Measurements from ENCODE around the gene CLCN6.

CLCN6 gene

DNA sequence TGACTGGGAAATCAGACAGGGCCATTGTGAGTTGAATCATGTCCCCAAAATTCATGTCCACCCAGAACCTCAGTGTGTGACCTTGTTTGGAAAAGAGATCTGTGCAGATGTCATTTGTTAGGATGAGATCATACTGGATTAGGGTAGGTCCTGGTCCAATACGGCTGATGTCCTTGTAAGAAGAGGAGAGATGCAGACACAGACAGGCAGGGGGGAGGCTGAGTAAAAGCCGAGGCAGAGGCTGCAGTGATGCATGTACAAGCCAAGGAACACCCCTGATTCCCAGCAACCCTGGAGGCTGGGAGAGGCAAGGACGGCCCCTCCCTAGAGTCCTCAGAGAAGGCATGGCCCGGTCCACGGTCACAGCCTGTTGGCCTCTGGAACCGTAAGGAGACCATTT lies 68.6 kb downstream of the CLCN6 start:
- no peak for DNase-seq (ENCODE audit: low read depth in 4 of 4, low spot score in 1 of 4)

DNA sequence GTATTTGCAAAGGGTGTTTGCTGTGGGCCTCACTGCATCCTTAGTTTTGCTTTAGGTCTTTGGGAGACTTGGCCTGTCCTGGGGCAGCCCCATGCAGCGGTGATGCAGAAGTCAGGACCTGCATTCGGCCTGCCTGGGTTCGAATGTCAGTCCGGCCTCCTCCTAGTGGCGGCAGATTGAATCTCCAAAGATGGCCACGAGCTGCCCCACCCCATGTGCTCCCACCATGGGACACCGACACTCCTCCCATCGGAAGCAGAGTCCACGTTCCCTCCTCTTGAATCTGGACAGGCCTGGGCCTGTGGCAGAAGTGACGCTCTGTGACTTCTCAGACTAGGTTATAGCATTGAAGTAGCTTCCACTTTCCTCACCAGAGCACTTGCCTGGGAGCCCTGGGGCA lies 69.1 kb downstream of the CLCN6 start:
- no peak for DNase-seq (ENCODE audit: low read depth in 4 of 4, low spot score in 1 of 4)

DNA sequence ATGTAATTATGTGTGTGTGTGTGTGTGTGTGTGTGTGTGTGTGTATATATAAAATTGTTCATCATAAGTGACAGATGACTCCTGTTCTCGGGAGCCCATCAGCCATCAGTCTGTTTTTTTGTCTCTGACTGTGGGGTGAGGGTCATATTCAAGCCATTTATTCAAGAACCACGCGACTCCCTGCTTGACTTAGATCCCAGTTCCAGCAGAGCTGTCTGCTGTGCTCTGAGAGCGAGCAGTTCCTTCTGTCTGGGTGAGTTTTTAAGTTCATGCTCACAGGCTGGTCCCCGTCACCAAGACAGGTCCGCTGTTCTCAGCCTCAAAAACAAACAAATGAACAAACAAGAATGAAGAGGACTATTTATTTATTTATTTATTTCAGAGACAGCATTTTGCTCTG lies 71.1 kb downstream of the CLCN6 start:
- DNase-seq (ENCODE audit: low read depth in 4 of 4, low spot score in 1 of 4) = no peak

DNA sequence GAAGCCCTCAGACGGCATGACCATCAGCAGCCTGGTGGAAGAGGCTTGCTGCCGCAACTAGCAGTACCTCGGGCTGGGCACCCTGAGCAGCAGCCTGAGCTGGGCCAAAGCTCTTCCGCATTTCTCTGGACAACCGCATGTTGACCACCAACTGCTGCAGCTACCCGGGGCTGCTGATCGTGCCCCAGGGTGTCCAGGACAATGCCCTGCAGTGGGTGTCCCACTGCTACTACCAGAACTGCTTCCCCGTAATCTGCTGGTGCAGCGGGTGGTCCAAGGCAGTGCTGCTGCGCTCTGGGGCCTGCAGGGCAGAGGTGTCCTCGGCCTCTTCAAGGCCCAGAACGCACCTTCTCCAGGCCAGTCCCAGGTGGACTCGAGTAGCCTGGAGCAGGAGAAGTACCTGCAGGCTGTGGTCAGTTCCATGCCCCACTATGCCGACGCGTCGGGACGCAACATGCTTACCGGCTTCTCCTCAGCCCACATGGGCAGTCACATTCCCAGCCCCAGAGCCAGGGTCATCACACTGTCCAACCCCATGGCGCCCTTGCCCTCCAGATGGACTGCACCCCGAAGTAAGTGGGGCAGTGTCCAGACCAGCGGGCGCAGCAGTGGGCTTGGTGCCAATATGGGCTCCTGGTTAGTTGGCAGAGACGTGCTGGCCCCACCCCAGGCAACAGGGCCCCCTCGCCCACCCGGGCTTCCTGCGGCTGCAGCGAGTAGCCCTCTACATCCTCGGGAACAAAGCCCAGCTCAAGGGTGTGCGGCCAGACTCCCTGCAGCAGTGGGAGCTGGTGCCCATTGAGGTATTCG lies 72.3 kb downstream of the CLCN6 start:
- no peak for DNase-seq (ENCODE audit: low read depth in 4 of 4, low spot score in 1 of 4)

DNA sequence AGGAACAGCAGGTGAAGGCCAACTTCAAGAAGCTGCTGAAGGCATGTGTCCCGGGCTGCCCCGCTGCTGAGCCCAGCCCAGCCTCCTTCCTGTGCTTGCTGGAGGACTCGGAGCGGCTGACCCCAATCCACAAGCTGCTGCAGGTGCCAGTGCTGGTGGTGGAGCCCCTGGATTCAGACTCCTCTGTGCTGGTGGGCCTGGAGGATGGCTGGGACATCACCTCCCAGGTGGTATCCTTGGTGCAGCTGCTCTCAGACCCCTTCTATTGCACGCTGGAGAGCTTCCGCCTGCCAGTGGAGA lies 72.8 kb downstream of the CLCN6 start:
- no peak for DNase-seq (ENCODE audit: low read depth in 4 of 4, low spot score in 1 of 4)

DNA sequence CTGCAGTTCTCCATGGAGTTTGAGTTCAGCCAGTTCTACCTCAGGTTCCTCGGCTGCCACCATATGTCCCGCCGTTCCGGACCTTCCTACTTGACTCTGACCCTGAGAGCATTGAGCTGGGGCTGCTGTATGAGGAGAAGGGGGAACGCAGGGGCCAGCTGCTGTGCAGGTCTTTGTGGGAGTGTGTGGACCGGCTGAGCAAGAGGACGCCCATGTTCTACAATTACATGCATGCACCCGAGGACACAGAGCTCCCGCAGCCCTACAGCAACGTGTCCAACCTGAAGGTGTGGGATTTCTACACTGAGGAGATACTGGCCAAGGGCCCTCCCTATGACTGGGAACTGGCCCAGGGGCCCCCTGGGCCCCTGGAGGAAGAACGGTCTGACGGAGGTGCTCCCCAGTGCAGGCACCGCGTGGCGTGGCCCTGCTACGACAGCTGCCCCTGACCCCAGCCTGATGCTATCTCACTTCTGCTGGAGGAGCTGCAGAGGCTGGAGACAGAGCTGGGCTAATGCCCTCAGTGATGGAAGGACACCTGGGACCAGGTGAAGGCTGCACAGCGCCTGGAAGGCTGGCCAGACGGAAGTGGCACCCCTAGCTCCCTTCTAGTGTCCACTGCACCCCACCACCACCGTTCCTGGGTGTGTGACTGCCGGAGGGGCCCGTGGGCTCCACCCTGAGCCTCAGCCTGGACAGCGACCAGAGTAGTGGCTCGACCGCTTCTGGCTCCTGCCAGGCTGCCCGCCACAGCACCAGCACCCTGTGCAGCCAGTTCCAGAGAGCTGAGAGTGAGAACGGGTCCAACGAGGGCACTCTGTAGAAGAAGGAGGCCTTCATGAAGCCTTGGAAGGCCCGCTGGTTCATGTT lies 73.6 kb downstream of the CLCN6 start:
- DNase-seq (ENCODE audit: low read depth in 4 of 4, low spot score in 1 of 4) = no peak

DNA sequence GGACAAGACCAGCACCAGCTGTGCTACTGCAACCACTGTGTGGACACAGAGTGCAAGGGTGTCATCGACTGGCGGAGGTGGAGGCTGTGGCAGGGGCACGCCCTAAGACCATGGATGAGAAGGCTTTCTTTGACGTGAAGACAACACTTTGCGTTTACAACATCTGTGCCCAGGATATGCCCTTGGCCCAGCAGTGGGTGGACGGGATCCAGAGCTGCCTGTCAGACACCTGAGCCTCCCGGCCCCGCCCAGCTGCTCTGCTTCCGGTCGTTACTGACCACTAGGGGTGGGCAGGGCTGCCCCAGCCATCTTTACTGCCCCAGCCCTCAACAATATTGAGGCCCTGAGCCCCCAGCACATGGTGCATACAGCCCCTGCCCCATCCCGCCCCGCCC lies 74.2 kb downstream of the CLCN6 start:
- no peak for DNase-seq (ENCODE audit: low read depth in 4 of 4, low spot score in 1 of 4)

DNA sequence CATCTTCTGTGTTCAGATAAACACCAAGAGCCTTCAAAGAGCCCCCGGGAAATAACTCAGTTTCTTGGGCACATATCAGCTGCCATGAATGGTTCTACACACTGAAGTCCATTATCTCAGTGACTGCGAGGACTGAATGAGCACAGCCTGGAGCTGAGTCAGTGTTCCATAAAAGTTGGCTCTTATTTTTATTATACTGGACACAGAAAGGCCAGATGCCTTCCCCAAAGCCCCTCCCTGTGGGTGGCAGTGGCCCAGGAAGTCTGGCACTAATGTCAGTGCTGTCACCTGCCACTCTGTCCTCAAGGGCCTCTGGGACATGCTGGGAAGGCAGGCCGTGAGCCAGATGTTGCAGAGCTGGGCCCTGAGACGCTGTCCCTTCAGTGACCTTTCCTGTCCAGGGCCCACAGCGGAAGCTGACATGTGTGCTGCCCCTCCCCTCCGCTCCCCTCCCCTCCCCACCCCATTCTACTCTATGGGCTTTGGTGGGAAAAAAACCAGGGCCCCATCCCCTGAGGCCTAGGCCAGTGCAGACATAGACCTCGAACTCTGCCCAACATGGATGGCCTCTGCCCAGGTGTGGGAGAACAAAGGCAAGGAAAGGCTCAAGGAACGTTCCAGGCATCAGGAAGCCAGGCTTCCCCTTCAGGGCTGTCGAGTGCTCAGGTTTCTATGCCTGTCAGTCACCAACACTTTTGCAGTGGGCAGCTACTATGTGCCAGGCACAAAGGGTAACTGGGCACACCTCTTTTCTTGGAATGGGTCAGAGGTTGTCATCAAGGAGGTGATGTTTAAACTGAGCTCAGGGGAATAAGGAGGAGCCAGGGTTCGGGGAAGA lies 75.1 kb downstream of the CLCN6 start:
- DNase-seq (ENCODE audit: low read depth in 4 of 4, low spot score in 1 of 4) = no peak

DNA sequence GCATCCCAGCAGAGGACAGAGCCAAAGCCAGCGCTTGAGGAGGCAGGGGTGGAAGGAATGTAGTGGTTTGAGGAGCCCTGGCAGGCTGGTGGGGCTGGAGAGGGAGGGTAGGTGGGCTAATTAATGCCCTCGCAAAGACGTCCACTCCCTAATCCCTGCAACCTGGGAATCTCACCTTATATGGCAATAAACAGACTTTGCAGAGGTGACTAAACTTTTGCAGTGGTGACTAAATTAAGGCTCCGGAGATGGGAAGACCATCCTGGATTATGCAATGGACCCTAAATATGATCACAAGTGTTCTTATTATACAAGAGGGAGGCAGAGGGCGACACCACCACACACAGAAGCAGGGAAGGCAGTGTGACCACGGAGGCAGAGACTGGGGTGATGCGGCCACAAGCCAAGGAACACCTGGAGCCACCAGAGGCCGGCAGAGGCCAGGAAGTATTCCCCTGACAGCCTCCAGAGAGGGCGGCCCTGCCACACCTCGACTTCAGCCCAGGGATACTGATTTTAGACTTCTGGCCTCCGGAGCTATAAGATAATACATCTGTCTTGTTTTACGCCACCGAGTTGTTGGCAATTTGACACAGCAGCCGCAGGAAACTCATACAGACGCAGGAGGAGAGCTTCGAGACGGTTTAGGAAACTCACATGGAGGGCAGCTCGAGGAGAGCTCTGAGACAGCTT lies 75.9 kb downstream of the CLCN6 start:
- no peak for DNase-seq (ENCODE audit: low read depth in 4 of 4, low spot score in 1 of 4)

DNA sequence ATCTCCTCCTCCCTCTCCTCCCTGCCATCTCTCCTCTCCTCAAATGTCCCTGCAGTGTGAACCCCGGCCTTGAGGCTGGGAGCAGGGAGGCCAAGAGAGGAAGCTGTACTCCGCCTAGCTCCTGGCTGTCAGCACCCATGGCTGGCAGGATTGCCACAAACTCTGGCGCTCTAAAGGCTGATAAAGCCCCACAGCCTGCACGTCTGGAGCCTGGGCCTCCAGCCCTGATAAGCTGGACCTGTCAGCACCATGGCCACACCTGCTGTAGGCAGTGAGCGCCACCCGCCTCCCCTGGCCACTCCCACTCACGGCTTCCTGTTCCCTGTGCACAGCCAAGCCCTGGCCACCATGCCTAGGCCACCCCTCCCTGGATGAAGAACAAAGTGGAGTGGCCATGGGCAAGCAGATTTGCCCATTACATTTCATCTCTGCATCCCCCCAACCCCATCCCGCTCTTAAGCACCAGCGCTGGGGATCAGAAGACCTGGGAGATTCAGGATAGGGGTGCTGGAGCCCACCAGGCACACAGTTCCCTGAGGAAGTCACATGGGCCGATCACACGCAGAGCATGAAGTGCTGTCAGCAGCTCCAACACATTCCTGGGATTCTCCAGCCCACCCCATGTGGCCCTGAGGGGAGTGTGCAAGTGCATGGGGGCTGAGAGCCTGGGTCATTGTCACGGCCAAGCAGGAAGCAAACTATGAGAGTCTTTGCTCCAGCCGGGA lies 77.0 kb downstream of the CLCN6 start:
- DNase-seq (ENCODE audit: low read depth in 4 of 4, low spot score in 1 of 4) = no peak

DNA sequence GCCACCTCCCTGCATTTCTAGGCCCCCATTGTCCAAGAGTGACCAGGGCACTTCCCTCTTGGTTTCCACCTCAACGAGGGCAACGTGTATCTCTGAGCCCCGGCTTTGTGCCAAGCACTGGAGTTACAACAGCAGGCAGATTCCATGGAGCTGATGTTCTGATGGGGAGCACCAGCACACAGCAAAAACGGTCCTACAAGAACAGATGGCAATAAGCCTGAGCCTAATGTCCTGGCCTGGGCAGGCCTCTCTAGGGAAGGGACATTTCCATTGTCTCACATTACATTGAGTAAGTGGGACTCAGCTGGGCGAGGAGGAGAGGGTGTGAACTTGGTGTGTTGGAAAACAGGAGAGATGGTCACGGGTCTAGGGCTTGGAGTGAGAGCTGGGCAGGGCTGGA lies 79.9 kb downstream of the CLCN6 start:
- no peak for DNase-seq (ENCODE audit: low read depth in 4 of 4, low spot score in 1 of 4)

DNA sequence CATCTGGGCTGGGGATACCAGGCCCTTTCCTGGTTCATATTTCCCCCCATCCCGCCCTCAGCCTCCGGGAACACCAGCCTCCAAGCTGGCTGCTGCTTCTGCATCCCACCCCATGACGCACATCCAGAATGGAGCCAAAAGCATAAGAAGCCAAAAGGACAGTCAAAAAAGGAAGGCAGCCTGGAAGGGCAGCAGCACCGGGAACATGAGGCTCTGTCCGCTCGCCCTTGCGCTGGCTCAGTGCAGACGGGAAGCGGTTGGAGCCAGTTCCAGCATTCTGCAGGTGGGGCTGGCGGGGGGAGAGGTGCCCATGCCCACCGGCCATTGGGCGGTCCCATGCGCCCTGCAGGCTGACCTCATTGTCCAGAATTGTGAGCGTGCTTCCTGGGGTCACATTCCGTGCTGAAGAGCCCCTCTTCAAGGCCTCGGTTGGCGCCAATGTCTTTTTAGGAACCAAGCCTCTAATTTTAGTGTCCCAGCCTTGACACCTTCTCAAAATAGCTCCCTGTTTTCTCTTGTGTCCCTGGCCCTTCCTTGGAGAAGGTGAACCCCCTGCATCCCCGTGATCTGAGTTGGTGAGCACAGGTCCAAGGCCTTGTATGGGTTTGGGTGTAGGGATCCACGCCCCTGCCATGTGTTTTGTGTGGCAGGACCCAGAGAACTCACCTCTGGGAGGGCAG lies 81.1 kb downstream of the CLCN6 start:
- DNase-seq (ENCODE audit: low read depth in 4 of 4, low spot score in 1 of 4) = no peak

DNA sequence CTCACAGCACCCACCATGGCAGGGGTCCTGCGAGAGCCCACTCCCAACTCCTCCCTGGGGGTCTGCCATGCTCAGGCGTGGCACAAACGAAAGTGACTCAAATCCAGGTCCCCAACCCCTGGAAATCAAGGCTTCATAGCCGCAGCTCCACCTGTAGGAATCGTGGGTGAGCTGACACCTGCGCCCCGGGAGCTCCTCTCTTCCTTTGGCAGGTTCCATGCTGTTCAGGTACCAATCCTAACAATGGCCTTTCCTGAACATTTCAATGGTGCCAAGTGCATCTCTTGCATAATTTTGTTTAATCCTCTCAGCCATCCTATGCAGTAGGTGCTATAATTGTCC lies 81.6 kb downstream of the CLCN6 start:
- DNase-seq (ENCODE audit: low read depth in 4 of 4, low spot score in 1 of 4) = no peak

DNA sequence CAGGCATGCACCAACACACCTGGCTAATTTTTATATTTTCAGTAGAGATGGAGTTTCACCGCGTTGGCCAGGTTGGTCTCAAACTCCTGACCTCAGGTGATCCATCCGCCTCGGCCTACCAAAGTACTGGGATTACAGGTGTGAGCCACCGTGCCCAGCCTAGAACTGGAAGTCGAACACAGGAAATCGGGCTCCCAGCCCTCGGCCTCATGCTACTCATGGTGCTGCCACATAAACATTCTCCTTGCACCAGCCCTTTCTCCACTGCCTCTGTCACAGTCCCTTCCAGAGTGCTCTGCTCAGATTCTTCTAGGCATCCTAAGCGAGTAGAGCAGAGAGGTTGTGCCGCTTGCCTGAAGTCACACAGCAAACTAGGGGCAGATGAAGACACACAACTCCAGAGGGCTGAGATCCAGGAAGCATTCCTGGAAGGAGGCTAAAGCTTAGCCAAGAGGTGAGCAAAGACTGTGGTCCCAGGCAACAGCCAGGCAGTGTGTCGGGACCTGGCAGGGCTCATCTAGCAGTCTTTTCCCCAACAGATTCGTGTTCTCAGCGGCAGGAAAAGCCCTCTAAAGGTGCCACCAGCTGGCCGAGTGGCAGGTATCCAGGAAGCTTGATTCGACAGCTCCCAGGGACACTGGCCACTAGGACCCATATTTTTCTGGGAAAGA lies 82.3 kb downstream of the CLCN6 start:
- DNase-seq (ENCODE audit: low read depth in 4 of 4, low spot score in 1 of 4) = no peak

DNA sequence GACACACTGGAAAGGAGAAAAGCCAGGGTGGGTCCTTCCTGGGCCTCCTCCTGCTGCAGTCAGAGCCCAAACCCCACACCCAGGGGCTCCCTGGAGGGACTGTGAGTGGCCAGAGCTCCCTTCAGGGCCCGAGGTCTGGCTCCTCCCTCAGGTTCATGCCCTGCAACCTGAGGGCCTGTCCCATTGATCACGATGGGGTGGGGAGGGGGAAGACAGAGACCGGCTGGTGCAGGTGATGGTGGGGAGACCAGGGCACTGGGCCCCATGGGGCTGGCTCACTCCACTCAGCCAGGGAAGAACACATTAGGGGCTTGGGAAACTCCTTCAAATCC lies 82.9 kb downstream of the CLCN6 start:
- DNase-seq (ENCODE audit: low read depth in 4 of 4, low spot score in 1 of 4) = no peak

DNA sequence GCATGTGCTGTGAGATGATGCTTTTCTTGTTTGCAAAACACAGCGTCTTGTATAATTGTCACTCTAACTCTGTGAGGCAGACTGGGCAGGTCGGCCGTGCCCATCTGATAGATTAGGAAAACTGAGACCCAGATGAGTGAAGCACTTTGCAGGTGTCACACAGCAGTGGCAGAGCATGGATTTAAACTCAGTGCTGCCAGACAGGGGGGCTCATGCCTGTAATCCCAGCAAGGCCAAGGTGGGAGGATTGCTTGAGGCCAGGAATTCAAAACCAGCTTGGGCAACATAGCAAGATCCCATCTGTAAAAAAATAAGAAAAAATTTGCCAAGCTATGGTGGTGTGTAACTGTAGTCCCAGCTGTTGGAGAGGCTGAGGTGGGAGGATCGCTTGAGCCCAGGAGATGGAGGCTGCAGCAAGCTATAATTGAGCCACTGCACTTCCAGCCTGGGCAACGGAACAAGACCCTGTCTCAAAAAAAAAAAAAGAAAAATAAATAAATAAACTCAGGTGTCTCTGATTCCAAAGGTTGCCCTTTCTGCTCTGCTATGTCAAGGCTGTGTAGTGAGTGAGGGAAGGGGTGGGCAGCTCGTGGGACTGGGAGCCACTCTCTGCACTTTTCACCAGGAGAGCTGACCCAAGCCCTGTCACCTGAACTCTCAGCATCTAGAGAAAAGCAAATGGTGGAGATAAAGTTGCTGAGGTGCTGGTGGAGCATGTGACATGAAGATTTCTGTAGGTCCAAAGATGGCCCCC lies 85.6 kb downstream of the CLCN6 start:
- no peak for DNase-seq (ENCODE audit: low read depth in 4 of 4, low spot score in 1 of 4)

All from stimulated activated CD4-positive, alpha-beta T cell treated with anti-CD3 and anti-CD28 coated beads, Interleukin-1b, Interleukin-23, amount 100 ng/mL, for 24 hours (primary cell).